Urothelium cell line (cell line): ENCODE data around the gene NEMP1.

ENCODE experiments used
- DNase-seq: peaks from one replicate; pipeline ENCODE4 v3.0.0; 2011; ENCODE audit warnings: low spot score, mixed read lengths
- FAIRE-seq: peaks from 2 replicates; lab custom pipeline; 2011; peaks lifted over from hg19 to GRCh38; lab: Jason Lieb, UNC

Gene NEMP1

GRCh38 chr12:57109207-57110103 lies 30.9 kb upstream of the NEMP1 start:
- no peak for FAIRE-seq
- DNase-seq: no peak

- no peak for DNase-seq
- no peak for FAIRE-seq
These were observed 29.0 kb upstream of the NEMP1 start for GRCh38 chr12:57107456-57108155.

GRCh38 chr12:57106021-57106708 lies 27.6 kb upstream of the NEMP1 start:
- no peak for FAIRE-seq
- no peak for DNase-seq

GRCh38 chr12:57105011-57105753 lies 26.6 kb upstream of the NEMP1 start:
- FAIRE-seq: no peak
- no peak for DNase-seq

GRCh38 chr12:57104292-57104910 lies 25.8 kb upstream of the NEMP1 start:
- FAIRE-seq (no peak), DNase-seq (no peak)

GRCh38 chr12:57103856-57104255 lies 25.3 kb upstream of the NEMP1 start:
- no peak for FAIRE-seq
- DNase-seq: no peak

GRCh38 chr12:57101892-57102695 lies 23.5 kb upstream of the NEMP1 start:
- FAIRE-seq (no peak), DNase-seq (no peak)

- FAIRE-seq (no peak), DNase-seq (no peak)
These were observed 21.2 kb upstream of the NEMP1 start for GRCh38 chr12:57099766-57100165.

GRCh38 chr12:57099047-57099714 lies 20.6 kb upstream of the NEMP1 start:
- DNase-seq (no peak), FAIRE-seq (no peak)

- FAIRE-seq: no peak
- DNase-seq: no peak
These were observed 20.0 kb upstream of the NEMP1 start for GRCh38 chr12:57098546-57098945.

- no peak for FAIRE-seq
These were observed 18.9 kb upstream of the NEMP1 start for GRCh38 chr12:57097554-57097835.

GRCh38 chr12:57096748-57097553 lies 18.4 kb upstream of the NEMP1 start:
- DNase-seq (no peak), FAIRE-seq (no peak)

More at GRCh38 chr12:57097554-57097835, 18.9 kb upstream of the NEMP1 start:
- no peak for DNase-seq

GRCh38 chr12:57096099-57096572 lies 17.5 kb upstream of the NEMP1 start:
- FAIRE-seq (no peak), DNase-seq (no peak)

- no peak for FAIRE-seq
These were observed 16.8 kb upstream of the NEMP1 start for GRCh38 chr12:57095440-57095839.

GRCh38 chr12:57094208-57095160 lies 15.9 kb upstream of the NEMP1 start:
- FAIRE-seq: no peak
- no peak for DNase-seq

More at GRCh38 chr12:57095440-57095839, 16.8 kb upstream of the NEMP1 start:
- DNase-seq: no peak

GRCh38 chr12:57093415-57094207 lies 15.0 kb upstream of the NEMP1 start:
- FAIRE-seq (peak; percentile 79), DNase-seq (peak; percentile 78)
